Mesenchymal stem cell (in vitro differentiated cells and primary cell): Measurements from ENCODE around the gene LGALS12. TPM values are rescaled to one million over a fixed set of nuclear protein-coding genes. Genes with fewer than 3 reads are reported as not detected.
A peak's percentile ranks its signal among the peaks of the same experiment; 100 is the strongest.

Source experiments
- DNase-seq: peaks from one replicate; pipeline ENCODE4 v3.0.0-alpha.2; 2013
- H2AFZ ChIP-seq: one replicate; pipeline ENCODE4 v1.6.1; 2013; ENCODE audit warnings: low read depth, mild to moderate bottlenecking, control low read depth, inconsistent platforms, low read length, moderate library complexity
- H2AK5ac ChIP-seq: 2 replicates; pipeline ENCODE4 v1.6.1; 2013; ENCODE audit warnings: low read length, moderate library complexity, mild to moderate bottlenecking, inconsistent platforms; ENCODE audit not compliant: severe bottlenecking
- H2BK120ac ChIP-seq: one replicate; pipeline ENCODE4 v1.6.1; 2013; ENCODE audit warnings: low read depth, mild to moderate bottlenecking, inconsistent platforms, low read length, moderate library complexity
- H2BK12ac ChIP-seq, 2 experiments: one replicate each; pipeline ENCODE4 v1.6.1; 2013; ENCODE audit warnings: inconsistent platforms in 2 of 2, low read length in 2 of 2, mild to moderate bottlenecking in 2 of 2, moderate library complexity in 2 of 2, control low read depth in 1 of 2
- H2BK15ac ChIP-seq: one replicate; pipeline ENCODE4 v1.6.1; 2013; ENCODE audit warnings: mild to moderate bottlenecking, low read depth, inconsistent platforms; ENCODE audit not compliant: poor library complexity, severe bottlenecking
- H2BK5ac ChIP-seq: 2 replicates; pipeline ENCODE4 v1.6.1; 2013; ENCODE audit warnings: low read depth, mild to moderate bottlenecking, low read length, control low read depth, inconsistent platforms; ENCODE audit not compliant: poor library complexity, severe bottlenecking
- H3K14ac ChIP-seq, 2 experiments: one replicate each; pipeline ENCODE4 v1.6.1; 2013; ENCODE audit warnings: inconsistent platforms in 2 of 2, low read length in 2 of 2, control low read depth in 1 of 2, mild to moderate bottlenecking in 1 of 2, moderate library complexity in 1 of 2
- H3K18ac ChIP-seq, 2 experiments: one replicate each; pipeline ENCODE4 v1.6.1; 2013; ENCODE audit warnings: inconsistent platforms in 2 of 2, low read length in 2 of 2, control low read depth in 1 of 2, low read depth in 1 of 2, mild to moderate bottlenecking in 1 of 2
- H3K23ac ChIP-seq, 2 experiments: one replicate each; pipeline ENCODE4 v1.6.1; 2013; ENCODE audit warnings: inconsistent platforms in 2 of 2, low read length in 2 of 2, mild to moderate bottlenecking in 2 of 2, moderate library complexity in 2 of 2, control low read depth in 1 of 2
- H3K27ac ChIP-seq: 2 replicates; pipeline ENCODE4 v1.5.1; 2013; ENCODE audit warnings: mild to moderate bottlenecking, moderate library complexity, low read length, control low read depth, inconsistent platforms; ENCODE audit not compliant: poor library complexity, severe bottlenecking
- H3K27me3 ChIP-seq, 2 experiments: 2 replicates each; pipeline versions ENCODE4 v1.6.1 to v1.7.0; 2013; ENCODE audit warnings: low read length in 2 of 2, mild to moderate bottlenecking in 2 of 2, moderate library complexity in 2 of 2, control low read depth in 1 of 2, inconsistent platforms in 1 of 2; ENCODE audit not compliant: control insufficient read depth in 1 of 2, insufficient read depth in 1 of 2
- H3K36me3 ChIP-seq, 2 experiments: 2 replicates each; pipeline versions ENCODE4 v1.6.1 to v1.7.0; 2013; ENCODE audit warnings: low read length in 2 of 2, control low read depth in 1 of 2, inconsistent platforms in 1 of 2, low read depth in 1 of 2, mild to moderate bottlenecking in 1 of 2; ENCODE audit not compliant: insufficient read depth in 2 of 2, control insufficient read depth in 1 of 2
- H3K4ac ChIP-seq, 2 experiments: one replicate each; pipeline ENCODE4 v1.6.1; 2013; ENCODE audit warnings: inconsistent platforms in 2 of 2, low read length in 2 of 2, mild to moderate bottlenecking in 2 of 2, moderate library complexity in 2 of 2, control low read depth in 1 of 2, low read depth in 1 of 2
- H3K4me1 ChIP-seq: 2 replicates; pipeline ENCODE4 v1.6.1; 2013; ENCODE audit warnings: low read depth, low read length, control low read depth; ENCODE audit not compliant: control insufficient read depth, insufficient read depth
- H3K4me2 ChIP-seq: 2 replicates; pipeline ENCODE4 v1.6.1; 2013; ENCODE audit warnings: low read length, mild to moderate bottlenecking, inconsistent platforms; ENCODE audit not compliant: poor library complexity, severe bottlenecking
- H3K4me3 ChIP-seq, 2 experiments: 2 replicates each; pipeline versions ENCODE4 v1.5.1 to v1.7.0; 2013; ENCODE audit warnings: low read length in 2 of 2, mild to moderate bottlenecking in 2 of 2, control low read depth in 1 of 2, low read depth in 1 of 2; ENCODE audit not compliant: insufficient read depth in 1 of 2
- H3K79me1 ChIP-seq: replicated peaks from 2 replicates; pipeline ENCODE4 v1.6.1; 2013; ENCODE audit warnings: mild to moderate bottlenecking, control low read depth, low read length, inconsistent platforms; ENCODE audit not compliant: poor library complexity, severe bottlenecking
- H3K9ac ChIP-seq: 2 replicates; pipeline ENCODE4 v1.7.0; 2013; ENCODE audit warnings: mild to moderate bottlenecking, low read length, moderate library complexity
- H3K9me3 ChIP-seq: 2 replicates; pipeline ENCODE4 v1.7.0; 2013; ENCODE audit warnings: mild to moderate bottlenecking, low read length; ENCODE audit not compliant: control insufficient read depth
- H4K8ac ChIP-seq: one replicate; pipeline ENCODE4 v1.6.1; 2013; ENCODE audit warnings: inconsistent platforms, mild to moderate bottlenecking, low read length, moderate library complexity
- H4K91ac ChIP-seq: one replicate; pipeline ENCODE4 v1.6.1; 2013; ENCODE audit warnings: mild to moderate bottlenecking, low read length, inconsistent platforms
- WGBS: methylation state at CpG from one replicate; pipeline ENCODE4 v1.1.7; 2013; ENCODE audit warnings: mixed read lengths; 5-methylcytosine and 5-hydroxymethylcytosine counted together
- polyA plus RNA-seq, 2 experiments: library from polyadenylated mRNA; stranded (reverse); fragments of 200-250 nt; gene quantifications; one replicate each; pipeline ENCODE4 v1.2.3, GENCODE V29; 2013

LGALS12 gene, protein sequence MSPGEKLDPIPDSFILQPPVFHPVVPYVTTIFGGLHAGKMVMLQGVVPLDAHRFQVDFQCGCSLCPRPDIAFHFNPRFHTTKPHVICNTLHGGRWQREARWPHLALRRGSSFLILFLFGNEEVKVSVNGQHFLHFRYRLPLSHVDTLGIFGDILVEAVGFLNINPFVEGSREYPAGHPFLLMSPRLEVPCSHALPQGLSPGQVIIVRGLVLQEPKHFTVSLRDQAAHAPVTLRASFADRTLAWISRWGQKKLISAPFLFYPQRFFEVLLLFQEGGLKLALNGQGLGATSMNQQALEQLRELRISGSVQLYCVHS
- not detected for polyA plus RNA-seq (2013, experiment 1 of 2)
- polyA plus RNA-seq (2013, experiment 2 of 2) = not detected

- H4K91ac ChIP-seq = no peak within 1 kb of the TSS
- no peaks in the 10 kb centered on the region for H3K79me1 ChIP-seq
- no peak within 1 kb of the TSS for H3K14ac ChIP-seq
- H2BK12ac ChIP-seq = no peak within 1 kb of the TSS
- H3K4me2 ChIP-seq = no peak within 1 kb of the TSS
- no peak within 1 kb of the TSS for H2BK15ac ChIP-seq
- no peak within 1 kb of the TSS for H3K27ac ChIP-seq
- peaks cover 23% of the 10 kb centered on the region for H3K4me1 ChIP-seq
- H2BK120ac ChIP-seq = no peak within 1 kb of the TSS
- no peak within 1 kb of the TSS for H3K4ac ChIP-seq
- no peak within 1 kb of the TSS for H4K8ac ChIP-seq
- H3K9ac ChIP-seq = no peak within 1 kb of the TSS
- no peak for DNase-seq
- H3K36me3 ChIP-seq = no peaks in the 10 kb centered on the region
- no peak within 1 kb of the TSS for H3K18ac ChIP-seq
- peaks cover 4% of the 10 kb centered on the region for H3K9me3 ChIP-seq
- H2BK5ac ChIP-seq = no peak within 1 kb of the TSS
- H3K4me3 ChIP-seq = no peak within 1 kb of the TSS
- no peaks in the 10 kb centered on the region for H3K27me3 ChIP-seq
- H2AFZ ChIP-seq = no peak within 1 kb of the TSS
- peak within 1 kb of the TSS; percentile 27 for H2AK5ac ChIP-seq
- 54% methylated on average over 14 of the region's 15 CpGs for WGBS
- no peak within 1 kb of the TSS for H3K23ac ChIP-seq
These were observed at the start of gene LGALS12 for GRCh38 chr11:63505857-63506528. LGALS12 (plus strand) TSS chr11:63506084; CDS start chr11:63506459, 375 bp downstream.

GRCh38 chr11:63459586-63459985, 46.3 kb upstream of the LGALS12 start:
- Histone ChIP-seq H2AK5ac (no peak overlapping the region), H2BK12ac (no peak overlapping the region), H3K27ac (no peak overlapping the region), H3K18ac (no peak overlapping the region), H2AFZ (no peak overlapping the region), H3K14ac (no peak overlapping the region), H3K9me3 (no peaks in the 10 kb centered on the region), H3K4me1 (peaks cover 6% of the 10 kb centered on the region), H2BK120ac (no peak overlapping the region), H3K79me1 (no peaks in the 10 kb centered on the region), H3K4ac (no peak overlapping the region), H3K9ac (no peak overlapping the region), H4K8ac (no peak overlapping the region), H2BK5ac (no peak overlapping the region), H3K4me3 (no peak overlapping the region), H4K91ac (no peak overlapping the region), H2BK15ac (no peak overlapping the region), H3K36me3 (no peaks in the 10 kb centered on the region), H3K23ac (no peak overlapping the region), H3K27me3 (peaks cover 5 to 17% of the 10 kb centered on the region in 2 experiments), H3K4me2 (peak overlapping the region; percentile 21)
- 25% methylated on average over 6 of the region's 6 CpGs for WGBS
- DNase-seq = no peak

DNA sequence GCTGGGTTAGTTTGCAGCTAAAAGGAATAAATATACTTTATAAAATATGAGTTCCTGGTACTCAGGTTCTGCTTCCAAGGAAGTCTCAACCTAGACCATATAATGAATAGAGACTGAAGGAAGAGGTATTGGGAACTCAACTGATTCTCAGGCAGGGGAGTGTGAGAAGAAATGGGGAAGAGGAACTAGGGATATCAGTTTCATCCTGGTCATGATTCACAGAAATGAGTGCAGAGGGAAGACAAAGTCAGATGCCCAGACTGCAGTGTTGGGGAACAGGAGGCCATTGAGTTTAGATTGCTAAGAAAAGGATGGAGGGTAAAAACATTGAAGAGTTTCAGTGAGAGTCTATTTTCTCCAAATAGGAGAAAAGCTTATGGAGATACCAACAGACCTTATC, 43.7 kb upstream of the LGALS12 start:
- Histone ChIP-seq H3K79me1 (no peaks in the 10 kb centered on the region), H3K9ac (no peak overlapping the region), H4K8ac (no peak overlapping the region), H2BK5ac (no peak overlapping the region), H2BK120ac (no peak overlapping the region), H3K4me3 (no peak overlapping the region), H2BK15ac (no peak overlapping the region), H2AK5ac (no peak overlapping the region), H3K4me2 (no peak overlapping the region), H3K14ac (no peak overlapping the region), H3K18ac (no peak overlapping the region), H3K4ac (no peak overlapping the region), H4K91ac (no peak overlapping the region), H3K9me3 (peaks cover 8% of the 10 kb centered on the region), H2BK12ac (no peak overlapping the region), H3K36me3 (no peaks in the 10 kb centered on the region), H3K27me3 (peaks cover 5 to 20% of the 10 kb centered on the region in 2 experiments), H3K4me1 (peaks cover 6% of the 10 kb centered on the region), H2AFZ (no peak overlapping the region), H3K27ac (no peak overlapping the region), H3K23ac (no peak overlapping the region)
- DNase-seq = no peak

GRCh38 chr11:63470311-63470710, 35.6 kb upstream of the LGALS12 start:
- Histone ChIP-seq H3K4me2 (no peak overlapping the region), H2BK5ac (no peak overlapping the region), H3K18ac (no peak overlapping the region), H4K91ac (no peak overlapping the region), H3K4ac (no peak overlapping the region), H3K23ac (no peak overlapping the region), H3K9ac (no peak overlapping the region), H3K4me3 (no peak overlapping the region), H4K8ac (no peak overlapping the region), H3K14ac (no peak overlapping the region), H2BK12ac (no peak overlapping the region), H3K36me3 (no peaks in the 10 kb centered on the region), H2AK5ac (no peak overlapping the region), H2BK120ac (no peak overlapping the region), H2AFZ (no peak overlapping the region), H3K79me1 (no peaks in the 10 kb centered on the region), H3K4me1 (no peaks in the 10 kb centered on the region), H3K27ac (no peak overlapping the region), H2BK15ac (no peak overlapping the region), H3K27me3 (peaks cover 0 to 4% of the 10 kb centered on the region in 2 experiments), H3K9me3 (peaks cover 44% of the 10 kb centered on the region)
- no CpG with 5 or more reads among the region's 3 CpGs for WGBS
- DNase-seq = no peak
